Activated T-helper 17 cell treated with anti-CD3 and anti-CD28 coated beads, Interleukin-2, amount 50 U/mL, for 72 hours (primary cell): Measurements from ENCODE around the gene SORCS3. TPM values are rescaled to one million over a fixed set of nuclear protein-coding genes. Genes with fewer than 3 reads are reported as not detected.

Experiments used
- ATAC-seq: fragments of 150-1000 bp; cut with Tn5 transposase; replicated peaks from 2 replicates; pipeline ENCODE4 v1.10.0; 2021; ENCODE audit warnings: mild to moderate bottlenecking, moderate library complexity
- H3K27ac Mint-ChIP-seq: one replicate; pipeline ENCODE4 v1.8.0; 2022; ENCODE audit warnings: mixed read lengths
- H3K27me3 Mint-ChIP-seq: one replicate; pipeline ENCODE4 v1.8.0; 2022; ENCODE audit warnings: mixed read lengths
- H3K36me3 Mint-ChIP-seq: one replicate; pipeline ENCODE4 v1.8.0; 2022; ENCODE audit warnings: low read depth, mild to moderate bottlenecking, mixed read lengths
- H3K4me1 Mint-ChIP-seq: one replicate; pipeline ENCODE4 v1.8.0; 2022; ENCODE audit warnings: mixed read lengths
- H3K4me3 Mint-ChIP-seq: one replicate; pipeline ENCODE4 v1.8.0; 2022; ENCODE audit warnings: mild to moderate bottlenecking, mixed read lengths
- H3K9me3 Mint-ChIP-seq: one replicate; pipeline ENCODE4 v1.8.0; 2022; ENCODE audit warnings: mixed read lengths
- total RNA-seq, 2 donors: library from RNA; stranded (reverse); gene quantifications; one replicate each; pipeline ENCODE4 v1.2.3, GENCODE V29; 2022

The SORCS3 gene
- total RNA-seq, 2 donors from 2014 or later: not detected

- H3K27ac Mint-ChIP-seq: no peak overlapping the region
- ATAC-seq: no peak
- H3K9me3 Mint-ChIP-seq: peaks cover 4% of the 10 kb centered on the region
- no peaks in the 10 kb centered on the region for H3K4me1 Mint-ChIP-seq
- H3K36me3 Mint-ChIP-seq: no peaks in the 10 kb centered on the region
- no peaks in the 10 kb centered on the region for H3K27me3 Mint-ChIP-seq
- no peak overlapping the region for H3K4me3 Mint-ChIP-seq
Observed at GRCh38 chr10:105284476-105285215, 643.6 kb downstream of the SORCS3 start.

- Mint-ChIP-seq H3K27me3 (no peaks in the 10 kb centered on the region), H3K9me3 (no peaks in the 10 kb centered on the region), H3K36me3 (no peaks in the 10 kb centered on the region), H3K27ac (no peak overlapping the region), H3K4me3 (no peak overlapping the region), H3K4me1 (no peaks in the 10 kb centered on the region)
- ATAC-seq: no peak
Observed at GRCh38 chr10:105288026-105288425, 646.9 kb downstream of the SORCS3 start.

GRCh38 chr10:105288613-105289012 lies 647.5 kb downstream of the SORCS3 start:
- H3K4me3 Mint-ChIP-seq: no peak overlapping the region
- no peak overlapping the region for H3K27ac Mint-ChIP-seq
- H3K36me3 Mint-ChIP-seq: no peaks in the 10 kb centered on the region
- H3K27me3 Mint-ChIP-seq: no peaks in the 10 kb centered on the region
- no peak for ATAC-seq
- H3K9me3 Mint-ChIP-seq: no peaks in the 10 kb centered on the region
- H3K4me1 Mint-ChIP-seq: no peaks in the 10 kb centered on the region

- H3K27ac Mint-ChIP-seq: no peak overlapping the region
- no peaks in the 10 kb centered on the region for H3K27me3 Mint-ChIP-seq
- H3K36me3 Mint-ChIP-seq: no peaks in the 10 kb centered on the region
- no peak for ATAC-seq
- no peak overlapping the region for H3K4me3 Mint-ChIP-seq
- peaks cover 5% of the 10 kb centered on the region for H3K9me3 Mint-ChIP-seq
- H3K4me1 Mint-ChIP-seq: no peaks in the 10 kb centered on the region
Observed at GRCh38 chr10:105291571-105291970, 650.5 kb downstream of the SORCS3 start.

GRCh38 chr10:105292236-105292635 lies 651.1 kb downstream of the SORCS3 start:
- no peak overlapping the region for H3K4me3 Mint-ChIP-seq
- ATAC-seq: no peak
- no peaks in the 10 kb centered on the region for H3K4me1 Mint-ChIP-seq
- H3K27me3 Mint-ChIP-seq: no peaks in the 10 kb centered on the region
- H3K27ac Mint-ChIP-seq: no peak overlapping the region
- no peaks in the 10 kb centered on the region for H3K36me3 Mint-ChIP-seq
- H3K9me3 Mint-ChIP-seq: peaks cover 5% of the 10 kb centered on the region
